ENCODE measurements around the gene CRMP1.

CRMP1 gene

GRCh38 chr4:5772528-5773270, 120.2 kb downstream of the CRMP1 start:
- H3K36me3 ChIP-seq (ENCODE audit: control insufficient read depth in 1 of 2, insufficient read depth in 2 of 2, low read length in 2 of 2), result peaks cover 0 to 55% of the 10 kb centered on the region in 2 donors
- no peak overlapping the region for H3K4me3 ChIP-seq (ENCODE audit: low read depth in 1 of 2, low read length in 2 of 2)
- no peaks in the 10 kb centered on the region for H3K4me1 ChIP-seq (ENCODE audit: control insufficient read depth in 1 of 2, insufficient read depth in 2 of 2, low read length in 2 of 2)
- no peak overlapping the region for H3K27ac ChIP-seq (ENCODE audit: low read length)
- H3K9me3 ChIP-seq (ENCODE audit: control insufficient read depth in 1 of 2, low read length in 2 of 2), result peaks cover 0 to 13% of the 10 kb centered on the region in 2 donors
- no peaks in the 10 kb centered on the region for H3K27me3 ChIP-seq (ENCODE audit: low read depth, low read length)
